HepG2 (cell line): ENCODE data around the gene ZNF581. TPM values are rescaled to one million over a fixed set of nuclear protein-coding genes. Genes with fewer than 3 reads are reported as not detected.

ENCODE experiments used
- CHD2 ChIP-seq: IDR thresholded peaks from 2 replicates; pipeline ENCODE4 v1.6.1; 2011; ENCODE audit warnings: low read depth, low read length, improper control_type of control experiment
- CHD4 ChIP-seq: fragments of 200-600 bp; sonication (generic); IDR thresholded peaks from 2 replicates; pipeline ENCODE4 v1.7.0; 2017; ENCODE audit warnings: mild to moderate bottlenecking, low read length, borderline replicate concordance
- HMGA1 ChIP-seq: sonication (generic); formaldehyde crosslinking; conservative IDR thresholded peaks from 2 replicates; pipeline ENCODE4 v1.4.0; 2020; ENCODE audit warnings: missing genetic modification reagents
- MAFK ChIP-seq, 2 experiments: IDR thresholded peaks in 1 of 2; conservative IDR thresholded peaks in 1 of 2; 2 replicates each; pipeline ENCODE4 v1.6.1; 2011; ENCODE audit warnings: improper control_type of control experiment in 2 of 2, low read length in 2 of 2
- NFYC ChIP-seq: IDR thresholded peaks from 2 replicates; pipeline ENCODE4 v1.6.1; 2016; ENCODE audit warnings: missing genetic modification reagents, missing compliant biosample characterization
- PBX3 ChIP-seq: sonication (generic); formaldehyde crosslinking; IDR thresholded peaks from 2 replicates; pipeline ENCODE4 v1.8.1; 2023; ENCODE audit warnings: missing genetic modification reagents, inconsistent platforms, borderline replicate concordance
- PLRG1 ChIP-seq: fragments of 450-650 bp; conservative IDR thresholded peaks from 2 replicates; pipeline ENCODE4 v1.6.1; 2016
- SAP130 ChIP-seq: IDR thresholded peaks from 2 replicates; pipeline ENCODE4 v1.6.1; 2016; ENCODE audit warnings: low read depth
- SOX5 ChIP-seq: IDR thresholded peaks from 2 replicates; pipeline ENCODE4 v1.6.1; 2016; ENCODE audit warnings: borderline replicate concordance
- THYN1 ChIP-seq: sonication (generic); formaldehyde crosslinking; IDR thresholded peaks from 2 replicates; pipeline ENCODE4 v1.8.1; 2023; ENCODE audit warnings: low read depth, mild to moderate bottlenecking, moderate library complexity, missing genetic modification reagents, borderline replicate concordance
- TIGD3 ChIP-seq: sonication (generic); formaldehyde crosslinking; IDR thresholded peaks from 2 replicates; pipeline ENCODE4 v1.5.1; 2020; ENCODE audit warnings: mild to moderate bottlenecking, missing genetic modification reagents, borderline replicate concordance
- TOPORS ChIP-seq: sonication (generic); formaldehyde crosslinking; IDR thresholded peaks from 2 replicates; pipeline ENCODE4 v1.8.0; 2023; ENCODE audit warnings: mild to moderate bottlenecking, missing genetic modification reagents
- ZBTB37 ChIP-seq: sonication (generic); formaldehyde crosslinking; IDR thresholded peaks from 2 replicates; pipeline ENCODE4 v1.4.0; 2020; ENCODE audit warnings: mild to moderate bottlenecking, missing genetic modification reagents
- ZNF318 ChIP-seq: sonication (generic); formaldehyde crosslinking; IDR thresholded peaks from 2 replicates; pipeline ENCODE4 v1.4.0; 2020; ENCODE audit warnings: mild to moderate bottlenecking, missing genetic modification reagents
- ZNF746 ChIP-seq: sonication (generic); formaldehyde crosslinking; IDR thresholded peaks from 2 replicates; pipeline ENCODE4 v1.8.0; 2022; ENCODE audit warnings: mild to moderate bottlenecking, missing genetic modification reagents
- polyA plus RNA-seq, 8 experiments: library from polyadenylated mRNA; depleted of rRNA in 3 of 8; stranded (reverse) in 7 of 8; unstranded in 1 of 8; fragments of >200 nt; fragmentation: Illumina TruSeq in 4 of 8; extraction: Trizol in 4 of 8; gene quantifications; 2 replicates each; pipeline versions ENCODE4 v1.2.1 to v1.2.3, GENCODE V29; 2011 to 2016; ENCODE audit warnings: low read depth in 4 of 8, missing spikeins in 1 of 8, mixed read lengths in 1 of 8; ENCODE audit not compliant: insufficient read depth in 1 of 8
- total RNA-seq, 5 experiments: library from RNA; depleted of rRNA; stranded (reverse); fragments of >200 nt; fragmentation: Illumina TruSeq; extraction: Trizol; gene quantifications; 2 replicates each; pipeline ENCODE4 v1.2.3, GENCODE V29; 2016; ENCODE audit warnings: low read depth in 1 of 5

Gene ZNF581
- total and polyA plus RNA-seq, 2 of the 13 experiments (the other 11 are each of a cell fraction or from before 2014, with no cell fraction given), result 19.6 to 49.5 TPM

- TF ChIP-seq ZNF318 (CRISPR knock-in tag) (no peak), HMGA1 (CRISPR knock-in tag) (no peak), PBX3 (CRISPR knock-in tag) (no peak), PLRG1 (no peak), CHD2 (peak; percentile 76), SOX5 (peak; percentile 40; the same call in 1 of the 2 replicates), TIGD3 (no peak), TOPORS (CRISPR knock-in tag) (no peak), SAP130 (CRISPR knock-in tag) (peak; percentile 9; the same call in 1 of the 2 replicates), NFYC (CRISPR knock-in tag) (peak; percentile 61), ZNF746 (CRISPR knock-in tag) (no peak), MAFK (conservative IDR thresholded peaks at IDR 0.05 in 1 of 2, IDR thresholded peaks at IDR 0.05 in 1 of 2; ENCODE audit: low read length in 2 of 2) (no peak), ZBTB37 (CRISPR knock-in tag) (no peak), CHD4 (no peak), THYN1 (CRISPR knock-in tag) (no peak)
Observed at GRCh38 chr19:55599842-55600661, 43.4 kb upstream of the ZNF581 start, which contains the start of gene ZNF524 (continued).
